GM12801 (cell line): ENCODE results near the gene GAPDH.

Experiments
- CTCF ChIP-seq: IDR thresholded peaks from one replicate; pipeline ENCODE4 v1.5.1; 2011; ENCODE audit warnings: control low read depth; ENCODE audit not compliant: insufficient read length; ENCODE audit errors: extremely low read depth

GAPDH gene

GRCh38 chr12:6533923-6534694 lies at the start of gene GAPDH:
GAPDH (plus strand) TSS chr12:6534517; CDS start chr12:6534833, 316 bp downstream.
- TF ChIP-seq CTCF = no peak

GRCh38 chr12:6488240-6488639 lies 46.1 kb upstream of the GAPDH start:
- TF ChIP-seq CTCF = no peak

GRCh38 chr12:6489449-6489848 lies 44.9 kb upstream of the GAPDH start:
- no peak for TF ChIP-seq CTCF

- TF ChIP-seq CTCF = no peak
Observed at GRCh38 chr12:6492838-6493496, 41.4 kb upstream of the GAPDH start, which contains the start of gene MRPL51. MRPL51 (minus strand) TSS chr12:6493262; CDS start chr12:6493136, 126 bp downstream.

GRCh38 chr12:6493497-6494257 lies 40.6 kb upstream of the GAPDH start, which contains the start of gene NCAPD2:
NCAPD2 (plus strand) TSS chr12:6494102; CDS start chr12:6495099, 997 bp downstream.
- TF ChIP-seq CTCF = no peak

GRCh38 chr12:6494258-6494743 lies 40.0 kb upstream of the GAPDH start:
- no peak for TF ChIP-seq CTCF

- no peak for TF ChIP-seq CTCF
Observed at GRCh38 chr12:6494968-6495367, 39.3 kb upstream of the GAPDH start.
